SK-N-SH (cell line): ENCODE measurements around the gene MACROD2. TPM values are rescaled to one million over a fixed set of nuclear protein-coding genes. Genes with fewer than 3 reads are reported as not detected.

Experiments used
- CTCF ChIA-PET: fragments of 300-600, 350-600 bp; formaldehyde crosslinking; extraction: SDS; loops from one replicate; lab custom pipeline; 2021; lab: Yijun Ruan, JAX
- POLR2A ChIA-PET: fragments of 350-600 bp; sonication (Branson Sonifier 250); formaldehyde crosslinking; extraction: SDS; loops from one replicate; lab custom pipeline; 2020; ENCODE audit warnings: antibody characterized with exemption, inconsistent platforms; lab: Yijun Ruan, JAX
- DNase-seq: peaks from one replicate; pipeline ENCODE4 v3.0.0; 2012
- H2AFZ ChIP-seq: fragments of 200-600 bp; sonication (generic); 2 replicates; pipeline ENCODE4 v1.8.1; 2016; ENCODE audit warnings: antibody characterized with exemption, mild to moderate bottlenecking, low read depth
- H3F3A ChIP-seq: fragments of 200-600 bp; sonication (generic); replicated peaks from 2 replicates; pipeline ENCODE3; 2016; ENCODE audit warnings: antibody characterized with exemption, mild to moderate bottlenecking; ENCODE audit not compliant: insufficient read depth
- H3K27ac ChIP-seq, 2 experiments: fragments of 200-500 bp in 1 of 2; fragments of 200-600 bp in 1 of 2; sonication (Bioruptor generic) in 1 of 2; sonication (generic), shearing (Covaris generic) in 1 of 2; 2 replicates each; pipeline versions ENCODE4 v1.5.1 to v1.6.1; 2014 to 2016; ENCODE audit warnings: low read depth in 2 of 2, inconsistent platforms in 1 of 2, low read length in 1 of 2, mild to moderate bottlenecking in 1 of 2, mixed read lengths in 1 of 2
- H3K27me3 ChIP-seq: fragments of 200-600 bp; sonication (generic), shearing (Covaris generic); 2 replicates; pipeline ENCODE4 v1.6.1; 2016; ENCODE audit warnings: mixed run types; ENCODE audit not compliant: insufficient read depth
- H3K36me3 ChIP-seq, 2 experiments: fragments of 200-500 bp in 1 of 2; fragments of 200-600 bp in 1 of 2; sonication (Bioruptor generic) in 1 of 2; sonication (generic) in 1 of 2; replicated peaks in 1 of 2; 2 replicates each; pipeline versions ENCODE3 to v1.5.1; 2014 to 2016; ENCODE audit warnings: low read length in 1 of 2, mild to moderate bottlenecking in 1 of 2; ENCODE audit not compliant: insufficient read depth in 2 of 2, control insufficient read depth in 1 of 2
- H3K4me1 ChIP-seq, 2 experiments: fragments of 200-500 bp in 1 of 2; fragments of 200-600 bp in 1 of 2; sonication (Bioruptor generic) in 1 of 2; sonication (generic), shearing (Covaris generic) in 1 of 2; 2 replicates each; pipeline versions ENCODE4 v1.5.1 to v1.6.1; 2014 to 2016; ENCODE audit warnings: low read depth in 1 of 2, low read length in 1 of 2, mixed run types in 1 of 2; ENCODE audit not compliant: insufficient read depth in 2 of 2, control insufficient read depth in 1 of 2
- H3K4me2 ChIP-seq: fragments of 200-600 bp; sonication (generic), shearing (Covaris generic); 2 replicates; pipeline ENCODE4 v1.6.1; 2017; ENCODE audit warnings: mixed run types
- H3K4me3 ChIP-seq, 2 experiments: fragments of 200-500 bp in 1 of 2; fragments of 200-600 bp in 1 of 2; sonication (Bioruptor generic) in 1 of 2; sonication (generic), shearing (Covaris generic) in 1 of 2; 2 replicates each; pipeline versions ENCODE4 v1.5.1 to v1.8.1; 2014 to 2016; ENCODE audit warnings: low read depth in 2 of 2, inconsistent platforms in 1 of 2, low read length in 1 of 2, mild to moderate bottlenecking in 1 of 2, mixed read lengths in 1 of 2, moderate library complexity in 1 of 2
- H3K79me2 ChIP-seq: fragments of 200-600 bp; sonication (generic); 2 replicates; pipeline ENCODE4 v1.8.1; 2017; ENCODE audit warnings: mild to moderate bottlenecking; ENCODE audit not compliant: insufficient read depth
- H3K9ac ChIP-seq: fragments of 200-600 bp; sonication (generic); 2 replicates; pipeline ENCODE4 v1.6.1; 2017; ENCODE audit warnings: mixed run types
- H3K9me2 ChIP-seq: fragments of 200-600 bp; sonication (generic); 2 replicates; pipeline ENCODE4 v1.6.1; 2017; ENCODE audit warnings: mixed run types
- H3K9me3 ChIP-seq: fragments of 200-600 bp; sonication (generic); 2 replicates; pipeline ENCODE4 v1.6.1; 2017; ENCODE audit warnings: mixed run types, mild to moderate bottlenecking, moderate library complexity
- H4K20me1 ChIP-seq: fragments of 200-600 bp; sonication (generic); 2 replicates; pipeline ENCODE4 v1.6.1; 2017; ENCODE audit warnings: mild to moderate bottlenecking, mixed run types; ENCODE audit not compliant: insufficient read depth
- CHD2 ChIP-seq: fragments of 150-350 bp; IDR thresholded peaks from 2 replicates; pipeline ENCODE4 v1.6.1; 2018; ENCODE audit warnings: low read length; ENCODE audit not compliant: partially characterized antibody
- ELF1 ChIP-seq: IDR thresholded peaks from 2 replicates; pipeline ENCODE4 v1.4.0; 2012
- FOSL2 ChIP-seq: IDR thresholded peaks from 2 replicates; pipeline ENCODE4 v1.4.0; 2012; ENCODE audit warnings: low read depth, mild to moderate bottlenecking, moderate library complexity, borderline replicate concordance
- FOXM1 ChIP-seq: IDR thresholded peaks from 2 replicates; pipeline ENCODE4 v1.4.0; 2012; ENCODE audit warnings: low read depth, mild to moderate bottlenecking
- GABPA ChIP-seq: IDR thresholded peaks from 2 replicates; pipeline ENCODE4 v1.4.0; 2012; ENCODE audit warnings: low read depth, mild to moderate bottlenecking
- JUND ChIP-seq: IDR thresholded peaks from 2 replicates; pipeline ENCODE4 v1.4.0; 2012
- MAX ChIP-seq: IDR thresholded peaks from 2 replicates; pipeline ENCODE4 v1.4.0; 2012; ENCODE audit warnings: low read depth
- MXI1 ChIP-seq: IDR thresholded peaks from 2 replicates; pipeline ENCODE4 v1.6.1; 2012; ENCODE audit warnings: mild to moderate bottlenecking, low read depth, low read length, improper control_type of control experiment
- PBX3 ChIP-seq: IDR thresholded peaks from 2 replicates; pipeline ENCODE4; 2012
- REST ChIP-seq: IDR thresholded peaks from 2 replicates; pipeline ENCODE4 v1.6.1; 2012; ENCODE audit warnings: mild to moderate bottlenecking, low read depth, low read length, moderate library complexity
- TCF12 ChIP-seq: IDR thresholded peaks from 2 replicates; pipeline ENCODE4 v1.4.0; 2012
- USF1 ChIP-seq: IDR thresholded peaks from 2 replicates; pipeline ENCODE4 v1.4.0; 2012; ENCODE audit warnings: low read depth, borderline replicate concordance
- USF2 ChIP-seq: fragments of 150-350 bp; IDR thresholded peaks from 2 replicates; pipeline ENCODE4 v1.6.1; 2017; ENCODE audit warnings: antibody characterized with exemption, low read length, low read depth, borderline replicate concordance
- YY1 ChIP-seq: IDR thresholded peaks from 2 replicates; pipeline ENCODE4 v1.4.0; 2012; ENCODE audit warnings: low read depth, mild to moderate bottlenecking
- WGBS: methylation state at CpG from one replicate; pipeline ENCODE4 v1.1.6; 2017; ENCODE audit warnings: low lambda C conversion rate; 5-methylcytosine and 5-hydroxymethylcytosine counted together
- polyA plus RNA-seq, 3 experiments: library from polyadenylated mRNA; depleted of rRNA; stranded (reverse); fragments of >200 nt; gene quantifications; 2 replicates each; pipeline ENCODE4 v1.2.3, GENCODE V29; 2012

The MACROD2 gene
- polyA plus RNA-seq, 1 of the 3 experiments (the other 2 are of a cell fraction), result 0.33 TPM

GRCh38 chr20:15164726-15165125, 1169.4 kb downstream of the MACROD2 start:
- H4K20me1 ChIP-seq, result no peaks in the 10 kb centered on the region
- H3K79me2 ChIP-seq, result no peaks in the 10 kb centered on the region
- TF ChIP-seq ELF1 (no peak), JUND (no peak), CHD2 (no peak), FOXM1 (no peak), MAX (no peak), FOSL2 (no peak), PBX3 (no peak), REST (no peak), YY1 (no peak), MXI1 (no peak), TCF12 (no peak), USF2 (no peak), USF1 (no peak), GABPA (no peak)
- TF ChIP-seq, all 33 proteins: peak for 0
- Histone ChIP-seq H3K4me1 (no peaks in the 10 kb centered on the region; a peak in 1 of 4 replicates), H3K9me3 (no peaks in the 10 kb centered on the region), H2AFZ (no peak overlapping the region), H3F3A (no peaks in the 10 kb centered on the region), H3K4me3 (no peak overlapping the region), H3K4me2 (no peak overlapping the region), H3K9ac (no peak overlapping the region), H3K36me3 (no peaks in the 10 kb centered on the region), H3K27ac (no peak overlapping the region), H3K9me2 (no peaks in the 10 kb centered on the region), H3K27me3 (no peaks in the 10 kb centered on the region)
- ChIA-PET CTCF (no interaction called here), POLR2A (no interaction called here)
- DNase-seq, result no peak
- WGBS, result 97% methylated on average over 1 of the region's 1 CpG
